Ascending aorta (tissue), 2 donors: ENCODE results near the gene TMEM208. TPM values are rescaled to one million over a fixed set of nuclear protein-coding genes. Genes with fewer than 3 reads are reported as not detected.

Source experiments
- DNase-seq, 2 donors: peaks; one replicate each; pipeline ENCODE4 v3.0.0-alpha.2; 2019; ENCODE audit warnings: low spot score in 2 of 2
- H3K27ac ChIP-seq, 2 donors: fragments of 200-600 bp; sonication (generic); one replicate each; pipeline ENCODE4 v1.5.1; 2016 to 2017; ENCODE audit warnings: mild to moderate bottlenecking in 1 of 2
- H3K27me3 ChIP-seq: fragments of 200-600 bp; sonication (generic); one replicate; pipeline ENCODE4 v1.5.1; 2017
- H3K36me3 ChIP-seq, 2 donors: fragments of 200-600 bp; sonication (generic); one replicate each; pipeline ENCODE4 v1.5.1; 2016
- H3K4me1 ChIP-seq, 2 donors: fragments of 200-600 bp; sonication (generic); one replicate each; pipeline ENCODE4 v1.5.1; 2016 to 2017; ENCODE audit warnings: mild to moderate bottlenecking in 1 of 2
- H3K4me3 ChIP-seq, 2 donors: fragments of 200-600 bp; sonication (generic); one replicate each; pipeline ENCODE4 v1.5.1; 2016 to 2017; ENCODE audit warnings: mild to moderate bottlenecking in 1 of 2
- H3K9me3 ChIP-seq, 2 donors: fragments of 200-600 bp; sonication (generic); one replicate each; pipeline ENCODE4 v1.5.1; 2016
- intact Hi-C: fragments of 100-400 bp; cut with DNase I; formaldehyde crosslinking; loops from one replicate; pipeline ENCODE4 v1.15.1; 2023
- total RNA-seq: library from RNA; depleted of rRNA; stranded (reverse); fragments of >200 nt; gene quantifications from one replicate; pipeline ENCODE4 v1.1.0, GENCODE V29; 2016
- TF ChIP-seq, protein P1 (sequence below), 3 experiments: fragments of 200-600 bp in 2 of 3; fragments of 450-650 bp in 1 of 3; sonication (generic) in 2 of 3; IDR thresholded peaks; one replicate each; pipeline ENCODE4 v1.5.1; 2016 to 2019; ENCODE audit warnings: antibody characterized with exemption in 3 of 3, mild to moderate bottlenecking in 1 of 3, moderate library complexity in 1 of 3

The TMEM208 gene
- total RNA-seq, 1 donor from 2014 or later: 8.3 TPM

DNA sequence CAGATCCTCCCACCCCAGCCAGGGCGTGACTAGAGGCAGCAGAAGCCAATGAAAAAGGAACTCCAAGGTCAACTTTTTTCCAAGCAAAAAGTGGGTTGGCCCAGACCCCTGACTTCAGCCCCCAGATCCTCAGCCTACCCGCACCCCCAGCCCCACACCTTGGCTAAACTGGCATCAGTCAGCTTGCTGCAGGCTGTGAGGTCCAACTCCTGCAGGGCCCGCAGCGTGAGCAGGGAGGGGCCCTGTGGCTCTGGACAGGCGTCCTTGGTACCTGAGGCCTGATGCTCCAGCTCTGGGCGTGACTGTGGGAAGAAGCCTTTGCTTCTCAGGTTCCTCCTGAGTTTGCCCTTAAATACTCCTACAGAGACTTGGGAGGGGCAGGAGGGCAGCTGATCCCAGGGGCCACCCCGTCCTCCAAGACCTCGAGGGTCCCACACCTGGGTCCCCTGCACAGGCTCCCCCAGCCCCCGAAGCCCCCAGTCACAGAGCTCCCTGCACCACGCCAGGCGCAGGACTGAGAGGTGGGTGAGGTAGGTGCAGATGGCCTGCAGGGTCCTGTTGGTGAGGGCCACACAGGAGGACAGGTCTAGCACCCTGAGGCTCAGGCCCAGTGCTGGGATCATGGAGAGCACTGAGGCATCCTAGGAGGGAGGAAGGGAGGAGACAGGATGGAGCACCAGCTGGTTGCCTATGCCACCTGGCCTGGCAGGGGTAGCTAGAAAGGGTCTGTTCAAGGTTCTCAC is 18.6 kb upstream of the TMEM208 start:
- Histone ChIP-seq H3K27me3 (no peaks in the 10 kb centered on the region), H3K9me3 (no peaks in the 10 kb centered on the region), H3K27ac (no peak overlapping the region), H3K4me1 (no peaks in the 10 kb centered on the region), H3K36me3 (peaks cover 0 to 26% of the 10 kb centered on the region in 2 donors), H3K4me3 (no peak overlapping the region)
- intact Hi-C loops: no loop called here
- no peak for DNase-seq
- TF ChIP-seq, protein P1, sequence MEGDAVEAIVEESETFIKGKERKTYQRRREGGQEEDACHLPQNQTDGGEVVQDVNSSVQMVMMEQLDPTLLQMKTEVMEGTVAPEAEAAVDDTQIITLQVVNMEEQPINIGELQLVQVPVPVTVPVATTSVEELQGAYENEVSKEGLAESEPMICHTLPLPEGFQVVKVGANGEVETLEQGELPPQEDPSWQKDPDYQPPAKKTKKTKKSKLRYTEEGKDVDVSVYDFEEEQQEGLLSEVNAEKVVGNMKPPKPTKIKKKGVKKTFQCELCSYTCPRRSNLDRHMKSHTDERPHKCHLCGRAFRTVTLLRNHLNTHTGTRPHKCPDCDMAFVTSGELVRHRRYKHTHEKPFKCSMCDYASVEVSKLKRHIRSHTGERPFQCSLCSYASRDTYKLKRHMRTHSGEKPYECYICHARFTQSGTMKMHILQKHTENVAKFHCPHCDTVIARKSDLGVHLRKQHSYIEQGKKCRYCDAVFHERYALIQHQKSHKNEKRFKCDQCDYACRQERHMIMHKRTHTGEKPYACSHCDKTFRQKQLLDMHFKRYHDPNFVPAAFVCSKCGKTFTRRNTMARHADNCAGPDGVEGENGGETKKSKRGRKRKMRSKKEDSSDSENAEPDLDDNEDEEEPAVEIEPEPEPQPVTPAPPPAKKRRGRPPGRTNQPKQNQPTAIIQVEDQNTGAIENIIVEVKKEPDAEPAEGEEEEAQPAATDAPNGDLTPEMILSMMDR (IDR thresholded peaks at IDR 0.05): no peak

DNA sequence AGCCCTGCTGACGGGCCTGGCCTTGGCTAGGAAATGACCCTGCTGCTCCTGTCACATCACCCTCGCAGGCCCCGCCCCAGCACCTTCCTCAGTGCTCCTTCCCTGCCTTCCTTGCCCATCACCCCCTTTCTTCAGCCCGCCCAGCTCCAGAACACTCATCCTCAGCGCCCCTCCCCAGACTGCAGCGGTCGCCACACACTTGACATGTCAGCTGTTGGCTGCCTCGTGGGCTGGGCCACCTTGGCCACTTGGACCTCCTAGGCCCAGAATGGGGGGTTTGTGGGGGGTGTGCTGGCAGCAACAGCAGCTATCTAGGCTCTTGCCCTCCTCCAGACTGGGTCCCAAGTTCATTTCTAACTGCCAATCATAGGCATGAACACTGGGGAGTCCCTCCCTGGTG is 17.4 kb upstream of the TMEM208 start:
- H3K9me3 ChIP-seq: no peaks in the 10 kb centered on the region
- H3K4me1 ChIP-seq: no peaks in the 10 kb centered on the region
- TF ChIP-seq, protein P1 (IDR thresholded peaks at IDR 0.05): no peak
- H3K36me3 ChIP-seq: peaks cover 0 to 17% of the 10 kb centered on the region in 2 donors
- no peak overlapping the region for H3K27ac ChIP-seq
- intact Hi-C loops: no loop called here
- H3K27me3 ChIP-seq: no peaks in the 10 kb centered on the region
- no peak for DNase-seq
- no peak overlapping the region for H3K4me3 ChIP-seq

DNA sequence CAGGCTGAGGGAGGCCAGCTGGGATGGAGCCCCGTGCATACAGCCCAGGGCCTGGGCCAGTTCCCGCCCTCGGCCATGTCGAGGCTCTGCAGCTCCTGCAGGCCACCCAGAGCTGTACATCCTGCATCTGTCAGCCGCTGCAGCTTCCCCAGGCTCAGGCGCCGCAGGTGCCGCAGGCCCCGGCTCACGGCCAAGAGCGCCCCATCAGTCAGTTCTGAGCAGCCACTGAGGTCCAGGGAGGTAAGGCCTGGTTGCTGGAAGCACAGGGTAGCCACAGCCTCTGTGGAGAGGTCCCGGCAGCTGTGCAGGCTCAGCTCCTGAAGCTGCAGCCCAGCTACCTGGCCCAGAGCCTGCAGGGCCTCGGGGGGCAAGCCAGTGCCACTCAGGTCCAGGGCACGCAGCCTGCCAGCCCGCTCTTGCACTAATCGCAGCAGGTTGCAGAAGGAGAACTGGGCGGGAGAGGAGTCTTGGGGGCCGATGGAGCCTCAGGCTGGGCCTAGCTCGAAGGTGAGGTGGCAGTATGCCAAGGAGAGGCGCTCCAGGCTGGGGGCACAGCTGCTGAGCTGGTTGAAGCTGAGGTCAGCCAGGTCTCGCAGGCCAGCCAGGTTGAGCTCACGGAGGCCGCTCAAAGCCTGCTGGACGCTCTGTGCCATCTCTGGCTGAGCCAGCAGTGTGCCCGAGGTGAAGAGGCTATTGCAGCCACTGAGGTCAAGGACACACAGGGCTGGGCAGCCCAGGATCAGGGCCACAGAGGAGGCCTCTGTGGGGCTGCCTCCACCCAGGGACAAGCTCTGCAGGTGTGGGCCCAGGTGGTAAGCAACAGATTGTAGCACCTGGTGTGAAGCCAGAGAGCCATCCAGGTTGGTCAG is 16.6 kb upstream of the TMEM208 start:
- intact Hi-C loops: no loop called here
- Histone ChIP-seq H3K36me3 (peaks cover 0 to 17% of the 10 kb centered on the region in 2 donors), H3K4me3 (no peak overlapping the region), H3K27ac (no peak overlapping the region), H3K27me3 (no peaks in the 10 kb centered on the region), H3K4me1 (no peaks in the 10 kb centered on the region), H3K9me3 (no peaks in the 10 kb centered on the region)
- TF ChIP-seq, protein P1 (IDR thresholded peaks at IDR 0.05): no peak
- DNase-seq: no peak

DNA sequence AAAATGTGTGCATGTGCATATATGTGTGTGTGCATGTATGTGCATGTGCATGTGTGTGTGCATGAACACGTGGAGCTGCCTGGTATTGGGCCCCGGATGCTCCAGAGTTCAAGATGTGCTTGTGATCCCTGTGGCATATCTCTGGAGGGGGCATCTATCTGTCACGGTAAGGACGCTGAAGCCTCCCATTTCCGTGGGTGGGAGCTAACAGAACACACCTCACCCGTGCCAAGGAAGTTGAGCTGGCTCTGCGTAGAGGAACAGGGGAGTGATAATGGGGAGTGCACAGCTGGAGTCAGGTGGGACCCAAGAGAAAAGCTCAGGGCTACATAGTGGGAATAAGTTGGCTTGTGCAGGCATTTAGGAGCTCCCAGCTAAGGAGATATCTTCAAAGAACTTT is 15.3 kb upstream of the TMEM208 start:
- Histone ChIP-seq H3K27ac (no peak overlapping the region), H3K36me3 (peaks cover 0 to 17% of the 10 kb centered on the region in 2 donors), H3K9me3 (no peaks in the 10 kb centered on the region), H3K4me3 (no peak overlapping the region), H3K27me3 (no peaks in the 10 kb centered on the region), H3K4me1 (no peaks in the 10 kb centered on the region)
- no peak for DNase-seq
- TF ChIP-seq, protein P1 (IDR thresholded peaks at IDR 0.05): no peak
- intact Hi-C loops: no loop called here

DNA sequence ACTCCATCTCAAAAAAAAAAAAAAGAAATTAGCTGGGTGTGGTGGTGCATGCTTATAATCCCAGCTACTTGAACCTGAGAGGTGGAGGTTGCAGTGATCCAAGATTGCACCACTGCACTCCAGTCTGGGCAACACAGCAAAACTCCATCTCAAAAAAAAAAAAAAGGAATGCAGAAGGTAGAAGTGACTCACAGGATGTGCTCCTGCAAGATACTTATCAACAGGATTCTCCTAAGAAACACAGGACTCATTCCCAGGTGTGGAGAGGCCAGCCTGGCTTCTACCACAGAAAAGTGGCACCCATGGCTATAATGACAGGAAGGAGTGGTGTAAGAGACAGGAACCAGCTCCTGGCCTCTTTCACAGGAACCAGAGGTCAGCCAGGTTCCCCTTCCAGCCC is 14.2 kb upstream of the TMEM208 start:
- no peaks in the 10 kb centered on the region for H3K9me3 ChIP-seq

More for the DNA sequence above, 14.2 kb upstream of the TMEM208 start:
- Histone ChIP-seq H3K4me1 (no peaks in the 10 kb centered on the region), H3K27me3 (no peaks in the 10 kb centered on the region), H3K27ac (no peak overlapping the region), H3K36me3 (peaks cover 0 to 7% of the 10 kb centered on the region in 2 donors), H3K4me3 (no peak overlapping the region)
- TF ChIP-seq, protein P1 (IDR thresholded peaks at IDR 0.05): no peak
- DNase-seq: no peak
- intact Hi-C loops: no loop called here
